ENCODE data around the gene JCHAIN. TPM values are rescaled to one million over a fixed set of nuclear protein-coding genes. Genes with fewer than 3 reads are reported as not detected.

Gene JCHAIN
- total and polyA plus RNA-seq, 2 of the 13 experiments (the other 11 are each of a cell fraction or from before 2014, with no cell fraction given), result not detected

GRCh38 chr4:70704215-70704930 lies 38.1 kb upstream of the JCHAIN start (continued):
- TF ChIP-seq ZNF446 (CRISPR knock-in tag; IDR thresholded peaks at IDR 0.05), result peak; percentile 43; the same call in 1 of the 2 replicates
- TF ChIP-seq, protein P1, sequence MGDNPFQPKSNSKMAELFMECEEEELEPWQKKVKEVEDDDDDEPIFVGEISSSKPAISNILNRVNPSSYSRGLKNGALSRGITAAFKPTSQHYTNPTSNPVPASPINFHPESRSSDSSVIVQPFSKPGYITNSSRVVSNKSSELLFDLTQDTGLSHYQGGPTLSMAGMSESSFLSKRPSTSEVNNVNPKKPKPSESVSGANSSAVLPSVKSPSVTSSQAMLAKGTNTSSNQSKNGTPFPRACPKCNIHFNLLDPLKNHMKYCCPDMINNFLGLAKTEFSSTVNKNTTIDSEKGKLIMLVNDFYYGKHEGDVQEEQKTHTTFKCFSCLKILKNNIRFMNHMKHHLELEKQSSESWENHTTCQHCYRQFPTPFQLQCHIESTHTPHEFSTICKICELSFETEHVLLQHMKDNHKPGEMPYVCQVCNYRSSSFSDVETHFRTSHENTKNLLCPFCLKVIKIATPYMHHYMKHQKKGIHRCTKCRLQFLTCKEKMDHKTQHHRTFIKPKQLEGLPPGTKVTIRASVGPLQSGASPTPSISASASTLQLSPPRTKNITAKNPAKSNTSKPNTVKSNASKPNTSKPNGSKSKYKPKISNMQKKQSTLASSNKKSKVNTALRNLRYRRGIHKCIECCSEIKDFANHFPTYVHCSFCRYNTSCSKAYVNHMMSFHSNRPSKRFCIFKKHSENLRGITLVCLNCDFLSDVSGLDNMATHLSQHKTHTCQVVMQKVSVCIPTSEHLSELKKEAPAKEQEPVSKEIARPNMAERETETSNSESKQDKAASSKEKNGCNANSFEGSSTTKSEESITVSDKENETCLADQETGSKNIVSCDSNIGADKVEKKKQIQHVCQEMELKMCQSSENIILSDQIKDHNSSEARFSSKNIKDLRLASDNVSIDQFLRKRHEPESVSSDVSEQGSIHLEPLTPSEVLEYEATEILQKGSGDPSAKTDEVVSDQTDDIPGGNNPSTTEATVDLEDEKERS (CRISPR knock-in tag; IDR thresholded peaks at IDR 0.05), result no peak
- TF ChIP-seq ETS1 (CRISPR knock-in tag; IDR thresholded peaks at IDR 0.05), result no peak
- TF ChIP-seq TBP (CRISPR knock-in tag; IDR thresholded peaks at IDR 0.05), result no peak
- no peak for TF ChIP-seq FOXA1 (IDR thresholded peaks at IDR 0.05)
- TF ChIP-seq FOXA1 (CRISPR knock-in tag; IDR thresholded peaks at IDR 0.05), result no peak
- no peak for TF ChIP-seq ZNF512B (CRISPR knock-in tag; IDR thresholded peaks at IDR 0.05; ENCODE audit: borderline replicate concordance)
- TF ChIP-seq NR2F1 (CRISPR knock-in tag; IDR thresholded peaks at IDR 0.05), result no peak
- no peak for TF ChIP-seq SMAD1 (CRISPR knock-in tag; IDR thresholded peaks at IDR 0.05; ENCODE audit: borderline replicate concordance, low read depth)
- TF ChIP-seq ZNF431 (CRISPR knock-in tag; IDR thresholded peaks at IDR 0.05; ENCODE audit: borderline replicate concordance, low read depth), result no peak; the same call in 1 of the 2 replicates
- no peak; the same call in 1 of the 2 replicates for TF ChIP-seq CCDC6 (CRISPR knock-in tag; IDR thresholded peaks at IDR 0.05)
- TF ChIP-seq ZMYM4 (CRISPR knock-in tag; IDR thresholded peaks at IDR 0.05), result peak; percentile 78
- no peak for TF ChIP-seq RNF2 (conservative IDR thresholded peaks at IDR 0.05; ENCODE audit: low read depth)
- TF ChIP-seq EHMT2 (IDR thresholded peaks at IDR 0.05; ENCODE audit: borderline replicate concordance, low read depth, low read length), result no peak
- peak; percentile 35; the same call in 1 of the 2 replicates for TF ChIP-seq GABPA (IDR thresholded peaks at IDR 0.05; ENCODE audit: low read depth, low read length)
- peak; percentile 75 for TF ChIP-seq GABPA (CRISPR knock-in tag; IDR thresholded peaks at IDR 0.05; ENCODE audit: low read depth)
- no peak for TF ChIP-seq DBP (CRISPR knock-in tag; IDR thresholded peaks at IDR 0.05; ENCODE audit: not compliant biosample characterization)
- TF ChIP-seq ZNF7 (CRISPR knock-in tag; IDR thresholded peaks at IDR 0.05), result no peak
- TF ChIP-seq, protein P2, sequence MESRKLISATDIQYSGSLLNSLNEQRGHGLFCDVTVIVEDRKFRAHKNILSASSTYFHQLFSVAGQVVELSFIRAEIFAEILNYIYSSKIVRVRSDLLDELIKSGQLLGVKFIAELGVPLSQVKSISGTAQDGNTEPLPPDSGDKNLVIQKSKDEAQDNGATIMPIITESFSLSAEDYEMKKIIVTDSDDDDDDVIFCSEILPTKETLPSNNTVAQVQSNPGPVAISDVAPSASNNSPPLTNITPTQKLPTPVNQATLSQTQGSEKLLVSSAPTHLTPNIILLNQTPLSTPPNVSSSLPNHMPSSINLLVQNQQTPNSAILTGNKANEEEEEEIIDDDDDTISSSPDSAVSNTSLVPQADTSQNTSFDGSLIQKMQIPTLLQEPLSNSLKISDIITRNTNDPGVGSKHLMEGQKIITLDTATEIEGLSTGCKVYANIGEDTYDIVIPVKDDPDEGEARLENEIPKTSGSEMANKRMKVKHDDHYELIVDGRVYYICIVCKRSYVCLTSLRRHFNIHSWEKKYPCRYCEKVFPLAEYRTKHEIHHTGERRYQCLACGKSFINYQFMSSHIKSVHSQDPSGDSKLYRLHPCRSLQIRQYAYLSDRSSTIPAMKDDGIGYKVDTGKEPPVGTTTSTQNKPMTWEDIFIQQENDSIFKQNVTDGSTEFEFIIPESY (CRISPR knock-in tag; IDR thresholded peaks at IDR 0.05), result no peak
- no peak for TF ChIP-seq ARID2 (CRISPR knock-in tag; IDR thresholded peaks at IDR 0.05; ENCODE audit: borderline replicate concordance)
